ENCODE measurements around the gene THYN1. TPM values are rescaled to one million over a fixed set of nuclear protein-coding genes. Genes with fewer than 3 reads are reported as not detected.

Gene THYN1
- total and polyA plus RNA-seq, 4 donors = 30.1 to 67.4 (median 35.8) TPM

- no peaks in the 10 kb centered on the region for H3K27me3 ChIP-seq (ENCODE audit: control insufficient read depth in 3 of 3, insufficient read depth in 3 of 3, low read length in 2 of 3)
- H3K9me3 ChIP-seq (ENCODE audit: control insufficient read depth in 4 of 4, insufficient read depth in 3 of 4, low read length in 3 of 4) = no peaks in the 10 kb centered on the region
- 0 to 1% methylated on average over 72 to 89 of the region's 89 CpGs for WGBS, 2 donors
- no peak for TF ChIP-seq CTCF (IDR thresholded peaks at IDR 0.05; ENCODE audit: control extremely low read depth, extremely low read depth)
- H3K9ac ChIP-seq (ENCODE audit: insufficient read depth in 1 of 2, low read length in 2 of 2) = peak within 1 kb of the TSS in 1 of 2 donors; percentile 70
- H3K4me1 ChIP-seq (ENCODE audit: control insufficient read depth in 5 of 5, insufficient read depth in 5 of 5, low read length in 5 of 5) = peaks cover 4 to 34% (median 11%) of the 10 kb centered on the region in 5 donors
- peaks cover 0 to 5% (median 3%) of the 10 kb centered on the region in 4 donors for H3K36me3 ChIP-seq (ENCODE audit: control insufficient read depth in 4 of 4, insufficient read depth in 4 of 4, low read length in 4 of 4)
- peak; percentile 95 for ATAC-seq (ENCODE audit: insufficient read depth, low FRiP score)
- peak within 1 kb of the TSS; percentile 87 to 95 for H3K27ac ChIP-seq (ENCODE audit: low read depth in 1 of 2, low read length in 1 of 2)
- peak; percentile 97 to 98 (median 98) for DNase-seq
- peak within 1 kb of the TSS; percentile 94 for H3K4me3 ChIP-seq
Measured at GRCh38 chr11:134223836-134224709, 29.1 kb downstream of the THYN1 start, which contains the start of the genes NCAPD3 and VPS26B. Gene NCAPD3, minus strand, starts transcription at chr11:134223967. Its CDS starts 41 bp downstream, at chr11:134223926. Gene VPS26B, plus strand, starts transcription at chr11:134224671. Its CDS starts 452 bp downstream, at chr11:134225123.

GRCh38 chr11:134223121-134223520 is 30.0 kb downstream of the THYN1 start:
- ATAC-seq (ENCODE audit: insufficient read depth, low FRiP score) (no peak), DNase-seq (peak in 1 of 3 donors; percentile 5)
- no peaks in the 10 kb centered on the region for H3K27me3 ChIP-seq (ENCODE audit: control insufficient read depth in 3 of 3, insufficient read depth in 3 of 3, low read length in 2 of 3)
- TF ChIP-seq CTCF (IDR thresholded peaks at IDR 0.05; ENCODE audit: control extremely low read depth, extremely low read depth) = no peak
- WGBS, 2 donors = 6 to 13% methylated on average over 5 of the region's 5 CpGs
- H3K9ac ChIP-seq (ENCODE audit: insufficient read depth in 1 of 2, low read length in 2 of 2) = peak overlapping the region in 1 of 2 donors; percentile 58
- H3K9me3 ChIP-seq (ENCODE audit: control insufficient read depth in 4 of 4, insufficient read depth in 3 of 4, low read length in 3 of 4) = no peaks in the 10 kb centered on the region
- no peak overlapping the region for H3K27ac ChIP-seq (ENCODE audit: low read depth in 1 of 2, low read length in 1 of 2)
- peaks cover 0 to 13% (median 7%) of the 10 kb centered on the region in 4 donors for H3K36me3 ChIP-seq (ENCODE audit: control insufficient read depth in 4 of 4, insufficient read depth in 4 of 4, low read length in 4 of 4)
- peaks cover 4 to 34% (median 11%) of the 10 kb centered on the region in 5 donors for H3K4me1 ChIP-seq (ENCODE audit: control insufficient read depth in 5 of 5, insufficient read depth in 5 of 5, low read length in 5 of 5)
- no peak overlapping the region for H3K4me3 ChIP-seq

- Histone ChIP-seq H3K4me1 (ENCODE audit: control insufficient read depth in 5 of 5, insufficient read depth in 5 of 5, low read length in 5 of 5) (no peaks in the 10 kb centered on the region), H3K9me3 (ENCODE audit: control insufficient read depth in 4 of 4, insufficient read depth in 3 of 4, low read length in 3 of 4) (peaks cover 0 to 2% (median 0%) of the 10 kb centered on the region in 4 donors), H3K27me3 (ENCODE audit: control insufficient read depth in 3 of 3, insufficient read depth in 3 of 3, low read length in 2 of 3) (no peaks in the 10 kb centered on the region), H3K4me3 (no peak overlapping the region), H3K9ac (ENCODE audit: insufficient read depth in 1 of 2, low read length in 2 of 2) (no peak overlapping the region), H3K27ac (ENCODE audit: low read depth in 1 of 2, low read length in 1 of 2) (no peak overlapping the region), H3K36me3 (ENCODE audit: control insufficient read depth in 4 of 4, insufficient read depth in 4 of 4, low read length in 4 of 4) (peaks cover 2 to 26% (median 9%) of the 10 kb centered on the region in 4 donors)
- no peak for ATAC-seq (ENCODE audit: insufficient read depth, low FRiP score)
- 95 to 96% methylated on average over 3 of the region's 3 CpGs for WGBS, 2 donors
- TF ChIP-seq CTCF (IDR thresholded peaks at IDR 0.05; ENCODE audit: control extremely low read depth, extremely low read depth) = no peak
- no peak for DNase-seq
Measured at GRCh38 chr11:134216816-134217215, 36.3 kb downstream of the THYN1 start.
